Subcutaneous abdominal adipose tissue (tissue), 5 donors: Measurements from ENCODE around the gene PACC1.

ENCODE experiments used
- H3K27ac ChIP-seq: one replicate; pipeline ENCODE4 v1.7.0; 2013; ENCODE audit warnings: low read depth, mild to moderate bottlenecking, inconsistent platforms, low read length, moderate library complexity
- H3K27me3 ChIP-seq, 5 donors: one replicate each; pipeline ENCODE4 v1.7.0; 2013; ENCODE audit warnings: low read length in 5 of 5, inconsistent platforms in 1 of 5; ENCODE audit not compliant: control insufficient read depth in 5 of 5, insufficient read depth in 4 of 5
- H3K36me3 ChIP-seq, 5 donors: one replicate each; pipeline ENCODE4 v1.7.0; 2013; ENCODE audit warnings: low read length in 5 of 5; ENCODE audit not compliant: control insufficient read depth in 5 of 5, insufficient read depth in 5 of 5
- H3K4me1 ChIP-seq, 5 donors: one replicate each; pipeline ENCODE4 v1.7.0; 2013; ENCODE audit warnings: low read length in 5 of 5, mild to moderate bottlenecking in 3 of 5, moderate library complexity in 1 of 5; ENCODE audit not compliant: control insufficient read depth in 5 of 5, insufficient read depth in 5 of 5
- H3K4me3 ChIP-seq, 5 donors: one replicate each; pipeline ENCODE4 v1.7.0; 2013; ENCODE audit warnings: low read length in 5 of 5, low read depth in 1 of 5
- H3K9ac ChIP-seq, 5 donors: one replicate each; pipeline ENCODE4 v1.7.0; 2013; ENCODE audit warnings: low read length in 5 of 5, mild to moderate bottlenecking in 4 of 5, moderate library complexity in 3 of 5
- H3K9me3 ChIP-seq, 5 donors: one replicate each; pipeline ENCODE4 v1.7.0; 2013; ENCODE audit warnings: low read length in 5 of 5; ENCODE audit not compliant: control insufficient read depth in 5 of 5
- donor health status: healthy.
- donor health status: healthy.
- donor health status: healthy.
- donor health status: healthy.
- donor health status: healthy.

The PACC1 gene

DNA sequence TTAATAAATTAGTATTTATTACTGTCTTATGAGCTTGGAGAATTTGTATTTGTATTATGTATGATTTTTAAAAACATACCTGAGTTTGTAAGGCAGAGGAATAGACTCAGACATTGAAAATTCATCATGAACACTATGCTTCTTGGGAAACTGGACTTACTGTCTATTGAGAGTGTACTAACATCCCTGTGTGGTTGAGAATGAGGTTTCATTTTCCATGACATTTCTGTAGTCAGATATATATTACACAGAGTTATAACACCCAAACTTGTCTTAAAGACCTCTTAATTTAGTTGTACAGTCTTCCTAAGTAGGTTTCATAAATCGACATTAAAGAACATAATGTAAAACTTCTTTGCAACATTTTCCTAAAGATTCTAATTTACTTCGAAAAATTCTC lies 99.5 kb downstream of the PACC1 start:
- H3K4me1 ChIP-seq: peaks cover 0 to 33% (median 21%) of the 10 kb centered on the region in 5 donors
- H3K36me3 ChIP-seq: no peaks in the 10 kb centered on the region
- no peaks in the 10 kb centered on the region for H3K27me3 ChIP-seq
- no peak overlapping the region for H3K4me3 ChIP-seq
- H3K9me3 ChIP-seq: no peaks in the 10 kb centered on the region
- H3K9ac ChIP-seq: no peak overlapping the region
- peak overlapping the region; percentile 0 for H3K27ac ChIP-seq
